GM15510 (cell line): Measurements from ENCODE around the gene DNAH3.

Experiments
- POLR2A ChIP-seq: IDR thresholded peaks from 3 replicates; pipeline ENCODE4 v1.6.1; 2011; ENCODE audit warnings: borderline replicate concordance; ENCODE audit not compliant: insufficient read length; ENCODE audit errors: extremely low read depth

DNAH3 gene

DNA sequence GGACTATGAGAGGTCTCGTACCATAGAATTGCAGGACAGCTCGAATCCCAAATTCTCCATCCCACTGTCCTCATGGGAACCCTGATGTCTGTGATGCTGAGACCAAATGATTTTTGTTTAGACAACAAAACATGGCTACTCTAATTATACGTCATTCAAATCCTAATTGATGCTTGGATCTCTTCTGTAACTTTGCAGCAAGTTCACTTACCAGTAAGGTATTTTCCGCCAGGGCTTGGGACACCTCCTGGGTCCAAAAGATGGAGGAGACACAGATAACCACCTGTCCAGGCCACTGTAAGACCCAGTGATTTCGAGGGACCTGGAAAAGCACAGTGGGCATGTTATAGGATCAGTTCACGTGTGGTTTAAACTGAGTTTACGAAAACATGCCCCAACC, 92.8 kb downstream of the DNAH3 start:
- TF ChIP-seq POLR2A: no peak

DNA sequence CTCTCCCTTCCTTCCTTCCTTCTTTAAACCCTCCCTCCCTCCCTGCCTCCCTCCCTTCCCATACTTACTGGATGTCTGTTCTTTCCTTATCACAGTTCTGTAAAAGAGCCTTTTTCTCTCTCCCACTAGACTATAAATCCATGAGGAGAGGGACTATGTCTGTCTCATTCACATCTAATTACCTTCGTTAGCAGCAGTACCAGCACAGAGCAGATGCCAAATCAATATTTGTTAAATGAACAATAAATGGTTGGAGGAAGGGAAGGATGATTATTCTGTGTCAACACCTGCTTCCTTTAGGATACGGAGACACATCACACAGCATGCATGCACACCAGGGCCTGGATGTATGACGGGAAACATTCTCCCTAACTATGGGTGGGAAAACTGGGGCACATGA, 94.2 kb downstream of the DNAH3 start:
- TF ChIP-seq POLR2A: no peak

DNA sequence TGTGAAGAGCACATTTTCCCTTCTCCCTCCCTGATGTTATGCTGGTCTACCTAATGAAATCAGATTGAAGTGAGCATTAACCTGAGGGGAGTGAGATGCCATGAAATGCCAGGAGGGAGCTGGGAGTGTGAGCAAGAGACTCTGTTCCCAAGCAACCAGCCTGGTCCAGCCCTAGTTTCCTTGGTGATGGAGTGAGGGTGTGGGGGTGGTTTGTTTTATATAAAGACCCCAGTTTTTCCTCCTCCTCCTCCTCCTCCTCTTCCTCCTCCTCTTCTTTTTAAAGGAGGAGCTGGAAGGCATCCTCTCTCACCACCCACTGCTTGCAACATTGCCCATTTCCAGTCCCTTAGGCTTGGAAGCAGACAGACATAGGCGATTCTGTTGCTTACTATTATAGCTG, 97.1 kb downstream of the DNAH3 start:
- no peak for TF ChIP-seq POLR2A

DNA sequence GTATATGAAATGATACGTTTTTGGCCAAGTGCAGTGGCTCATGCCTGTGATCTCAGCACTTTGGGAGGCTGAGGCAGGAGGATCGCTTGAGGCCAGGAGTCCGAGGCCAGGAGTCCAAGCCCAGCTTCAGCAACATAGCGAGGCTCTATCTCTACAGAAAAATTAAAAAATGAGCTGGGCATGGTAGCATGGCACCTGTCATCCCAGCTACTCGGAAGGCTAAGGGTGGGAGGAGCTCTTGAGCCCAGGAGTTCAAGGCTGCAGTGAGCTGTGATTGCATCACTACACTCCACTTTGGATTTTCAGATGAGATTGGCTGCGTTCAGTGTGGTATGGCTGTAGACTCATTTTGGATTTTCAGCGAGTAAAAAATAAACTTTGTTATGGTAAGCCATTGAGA, 112.4 kb downstream of the DNAH3 start:
- no peak for TF ChIP-seq POLR2A

DNA sequence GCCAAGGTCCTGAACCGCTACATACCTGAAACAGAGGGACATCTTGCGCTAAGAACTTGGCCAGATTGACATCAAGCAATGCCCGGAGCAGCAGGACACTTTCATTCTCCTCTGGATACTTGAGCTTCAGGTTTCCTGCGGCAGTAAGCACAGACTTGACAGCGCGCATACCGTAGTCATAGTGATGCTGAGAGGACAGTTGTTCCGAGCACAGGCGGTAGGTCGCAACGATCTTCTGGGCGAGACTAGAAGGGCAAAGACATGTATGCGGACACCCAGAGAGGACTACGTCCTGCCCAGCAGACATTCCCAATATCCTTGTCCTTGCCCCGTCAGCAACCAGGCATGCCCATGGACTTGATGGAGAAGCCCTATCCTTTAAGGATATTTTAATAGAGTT, 112.9 kb downstream of the DNAH3 start:
- TF ChIP-seq POLR2A: no peak

DNA sequence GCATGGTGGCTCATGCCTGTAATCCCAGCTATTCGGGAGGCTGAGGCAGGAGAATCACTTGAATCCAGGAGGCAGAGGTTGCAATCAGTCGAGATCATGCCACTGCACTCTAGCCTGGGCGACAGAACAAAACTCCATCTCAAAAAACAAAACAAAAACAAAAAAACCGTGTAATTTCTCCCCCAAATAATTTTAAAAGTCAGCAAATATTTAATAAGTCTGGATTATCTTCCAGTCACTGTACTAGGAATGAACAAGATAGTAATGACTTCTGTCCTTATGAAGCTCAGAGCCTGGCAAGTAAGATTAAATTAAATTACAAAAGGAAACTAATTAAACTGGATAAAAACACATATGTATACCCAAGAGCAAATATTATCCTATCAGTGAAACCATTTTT, 113.5 kb downstream of the DNAH3 start:
- TF ChIP-seq POLR2A: no peak

DNA sequence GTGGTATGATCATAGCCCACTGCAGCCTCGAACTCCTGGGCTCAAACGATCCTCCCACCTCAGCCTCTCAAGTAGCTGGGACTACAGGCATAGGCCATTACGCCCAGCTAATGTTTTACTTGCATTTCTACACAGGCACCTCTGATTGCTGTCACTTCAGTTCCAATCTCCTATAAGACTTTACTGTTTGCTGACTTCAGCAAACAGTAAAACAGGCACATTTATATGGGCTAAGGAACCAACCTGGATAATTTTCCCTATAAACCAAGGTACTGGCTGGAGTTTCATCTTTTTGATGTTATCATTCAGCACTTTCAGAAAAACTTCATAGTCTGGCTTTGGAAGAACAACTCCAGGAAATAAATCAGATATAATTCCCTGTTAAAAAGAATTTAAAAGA, 114.2 kb downstream of the DNAH3 start:
- no peak for TF ChIP-seq POLR2A

DNA sequence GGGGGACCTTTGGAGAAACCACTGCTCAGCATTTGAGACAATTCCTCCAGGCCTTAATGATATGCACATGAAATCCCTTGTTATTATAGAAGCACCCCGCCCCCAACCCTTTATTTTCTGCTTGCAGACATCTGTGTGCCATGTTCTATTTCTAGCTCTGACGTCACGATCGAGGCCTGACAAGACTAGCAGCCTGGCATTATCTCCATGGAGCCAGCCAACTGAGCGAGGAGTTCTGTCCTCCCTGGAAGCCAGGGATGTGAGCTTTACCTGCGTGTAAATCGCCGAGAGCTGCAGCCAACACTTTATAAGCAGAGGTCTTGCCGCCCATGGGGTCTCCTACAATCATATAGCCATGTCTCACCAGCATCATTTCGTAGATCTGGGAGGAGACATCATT, 116.9 kb downstream of the DNAH3 start:
- TF ChIP-seq POLR2A: no peak

DNA sequence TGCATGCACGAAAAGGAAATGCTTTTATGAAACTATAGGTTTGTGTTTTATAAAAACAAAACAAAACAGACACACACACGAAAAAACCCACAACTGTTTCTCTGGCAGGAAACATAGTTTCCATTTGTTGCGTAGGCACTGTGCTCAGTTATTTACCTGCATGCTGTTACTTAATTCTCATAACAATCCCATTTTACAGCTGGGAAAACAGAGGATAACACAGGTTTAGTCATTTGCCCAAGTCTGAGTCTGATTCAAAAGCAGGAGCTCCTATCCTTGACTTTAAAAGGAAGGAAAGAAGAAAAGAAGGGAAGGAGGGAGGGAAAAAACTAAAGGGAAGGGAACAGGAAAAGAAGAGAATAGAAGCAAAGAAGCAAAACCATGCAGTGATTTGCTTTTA, 117.4 kb downstream of the DNAH3 start:
- TF ChIP-seq POLR2A: no peak

DNA sequence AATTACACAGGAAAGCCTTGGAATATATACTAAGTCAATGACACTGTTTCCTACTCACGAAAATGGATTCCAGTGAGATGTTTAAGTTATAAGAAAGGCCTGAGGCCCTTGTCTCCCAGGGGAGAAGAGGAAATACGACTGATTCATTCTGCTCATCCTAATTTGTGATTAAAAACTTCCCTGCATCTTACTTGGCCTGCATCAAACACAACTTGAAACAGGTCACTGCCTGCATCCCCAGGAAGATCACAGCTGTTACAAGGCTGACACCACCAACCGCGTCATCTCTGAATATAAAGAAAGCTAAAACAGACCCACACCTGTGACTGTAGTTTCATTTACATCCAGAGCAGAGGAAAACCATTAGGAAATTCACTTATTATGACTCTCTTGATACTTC, 121.9 kb downstream of the DNAH3 start:
- no peak for TF ChIP-seq POLR2A

DNA sequence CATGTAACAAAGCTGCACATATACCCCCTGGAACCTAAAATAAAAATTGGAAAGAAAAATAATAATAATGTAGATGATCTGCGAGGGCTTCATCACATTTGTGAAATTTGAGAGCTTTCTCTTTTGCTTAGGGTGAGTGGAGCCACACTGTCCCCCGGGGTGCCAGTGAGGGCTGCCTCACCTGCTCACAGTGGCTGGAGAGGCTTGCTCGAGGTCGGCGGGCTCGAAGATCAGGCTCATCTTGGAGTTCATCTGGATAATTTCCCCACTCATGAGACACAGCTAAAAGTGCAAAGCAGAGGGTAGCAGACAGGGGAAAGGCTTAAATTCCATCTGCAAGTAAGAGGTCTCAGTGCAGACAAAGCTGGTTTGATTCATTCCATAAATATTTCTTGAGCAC, 123.8 kb downstream of the DNAH3 start:
- TF ChIP-seq POLR2A: no peak

DNA sequence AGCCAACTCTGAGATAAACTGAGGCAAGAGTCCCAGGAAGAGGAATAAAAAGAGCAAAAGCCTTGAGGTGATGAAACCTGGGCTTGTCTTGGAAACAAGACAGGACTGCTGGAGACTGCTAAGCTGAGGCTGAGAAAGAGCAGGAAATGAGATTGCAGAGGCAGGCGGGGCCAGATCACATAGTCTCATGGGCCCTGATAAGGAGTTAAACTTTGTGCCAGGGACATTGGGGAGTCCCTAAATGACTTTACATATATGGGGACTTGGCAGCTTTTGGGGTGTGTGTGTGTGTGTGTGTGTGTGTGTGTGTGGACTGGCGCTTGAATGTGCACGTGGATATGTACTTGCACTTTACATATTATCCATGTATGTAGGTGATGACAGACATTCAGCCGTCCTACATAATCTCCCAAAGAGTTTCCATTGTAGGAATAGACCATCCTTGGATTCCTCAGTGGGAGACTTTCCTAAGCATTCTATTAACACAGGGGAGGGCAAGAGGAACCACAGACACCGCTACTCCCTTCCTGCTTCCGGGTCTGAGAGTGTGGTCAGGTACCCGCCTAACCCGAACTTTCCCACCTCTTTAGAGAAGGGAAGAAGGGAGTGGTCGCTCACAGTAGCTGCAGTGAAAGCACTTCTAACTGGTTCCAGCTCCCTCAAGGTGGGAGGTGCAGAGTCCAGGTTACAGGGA, 127.0 kb downstream of the DNAH3 start:
- TF ChIP-seq POLR2A: no peak

DNA sequence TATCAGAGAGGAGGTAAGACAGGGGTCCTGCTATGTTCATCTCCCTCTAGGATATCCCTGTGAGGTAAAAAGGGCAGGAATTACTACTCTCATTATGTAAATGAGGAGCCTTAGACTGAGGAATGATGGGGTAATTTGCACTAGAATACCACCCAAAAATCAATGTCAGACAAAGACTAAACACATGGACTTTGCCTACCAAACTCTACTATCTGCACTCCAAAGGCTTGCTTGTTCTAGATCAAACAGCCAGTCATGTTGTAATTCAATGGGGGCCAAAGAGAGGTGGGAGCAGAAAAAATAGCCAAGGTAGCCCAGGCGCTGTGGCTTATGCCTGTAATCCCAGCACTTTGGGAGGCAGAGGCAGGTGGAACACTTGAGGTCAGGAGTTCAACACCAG, 129.3 kb downstream of the DNAH3 start:
- no peak for TF ChIP-seq POLR2A

DNA sequence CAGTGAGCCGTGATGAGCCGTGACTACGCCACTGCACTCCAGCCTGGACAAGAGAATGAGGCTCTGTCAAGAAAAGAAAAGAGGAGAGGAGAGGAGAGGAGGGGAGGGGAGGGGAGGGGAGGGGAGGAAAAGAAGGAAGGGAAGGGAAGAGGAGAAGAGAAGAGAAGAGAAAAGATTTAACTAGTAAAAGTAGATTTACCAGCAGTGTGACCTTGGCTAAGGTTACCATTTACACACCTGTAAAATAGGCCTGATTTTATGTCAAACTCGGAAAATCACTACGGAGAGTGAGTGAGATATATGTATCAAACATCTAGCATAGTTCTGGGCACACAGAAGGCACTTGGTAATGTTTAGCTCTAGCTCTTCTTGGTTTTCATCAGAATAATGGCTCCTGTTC, 140.8 kb downstream of the DNAH3 start:
- no peak for TF ChIP-seq POLR2A

DNA sequence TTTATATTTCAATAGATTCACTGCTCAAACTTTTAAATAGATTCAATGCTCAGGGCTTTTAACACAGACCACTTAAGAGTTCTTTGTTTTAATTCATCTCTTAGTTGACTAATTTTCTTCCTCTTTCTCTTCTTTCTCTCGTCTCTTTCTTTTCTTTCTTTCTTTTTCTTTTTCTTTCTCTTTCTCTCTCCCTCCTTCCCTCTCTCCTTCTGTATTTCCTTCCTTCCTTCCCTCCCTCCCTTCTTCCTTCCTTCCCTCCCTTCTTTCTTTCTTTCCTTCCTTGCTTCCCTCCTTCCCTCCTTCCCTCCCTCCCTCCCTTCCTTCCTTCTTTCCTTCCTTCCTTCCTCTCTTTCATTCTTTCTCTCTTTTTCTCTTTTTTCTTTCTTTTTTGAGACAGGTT, 145.6 kb downstream of the DNAH3 start:
- no peak for TF ChIP-seq POLR2A

DNA sequence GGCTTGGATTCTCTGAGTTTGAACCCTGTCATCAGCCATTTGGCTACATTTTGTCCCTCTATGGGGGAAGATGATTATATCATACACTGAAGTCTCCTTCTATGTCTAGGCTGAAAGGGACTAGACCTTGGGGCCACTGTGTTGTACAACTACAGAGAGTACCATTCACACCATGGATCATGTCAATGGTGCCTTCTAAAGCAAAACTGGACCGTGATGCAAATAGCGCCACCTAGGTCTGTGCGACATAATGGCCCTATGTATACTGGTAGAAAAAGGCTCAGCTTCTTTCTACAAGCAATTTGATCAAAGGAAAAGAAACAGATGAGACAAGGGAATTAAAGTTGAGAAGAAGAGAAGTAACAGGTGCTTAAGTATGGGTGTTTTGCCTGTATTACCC, 149.4 kb downstream of the DNAH3 start:
- no peak for TF ChIP-seq POLR2A

DNA sequence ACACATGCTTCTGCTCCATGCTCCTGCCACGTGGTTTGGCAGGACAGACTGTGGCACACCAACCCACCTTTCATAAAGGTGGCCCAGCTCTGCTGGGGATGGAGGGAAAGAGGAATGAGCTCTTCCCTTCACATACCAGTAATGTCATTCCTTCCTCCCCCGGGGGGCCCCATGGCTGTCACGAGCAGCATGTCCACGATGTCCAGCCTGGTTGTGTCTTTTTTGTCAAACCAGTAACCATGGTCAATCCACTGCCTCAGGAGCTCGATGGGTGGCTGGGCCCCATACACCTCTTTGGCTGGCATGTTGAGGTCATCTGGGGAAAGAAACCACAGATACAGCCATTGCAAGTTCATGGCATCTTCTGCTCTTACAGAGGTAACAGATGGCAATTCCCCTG, 153.5 kb downstream of the DNAH3 start:
- no peak for TF ChIP-seq POLR2A
